AG10803 (cell line): ENCODE results near the gene ELOVL2.

Source experiments
- DNase-seq: peaks from one replicate; pipeline ENCODE4 v3.0.0; 2010; ENCODE audit warnings: low read depth
- H3K4me3 ChIP-seq: 2 replicates; pipeline ENCODE4 v1.5.1; 2011; ENCODE audit warnings: mild to moderate bottlenecking, low read length, control low read depth
- TF ChIP-seq, protein P1 (sequence below): conservative IDR thresholded peaks from 2 replicates; pipeline ENCODE4 v1.5.1; 2011; ENCODE audit warnings: mild to moderate bottlenecking, low read length, control low read depth, inconsistent platforms

The ELOVL2 gene

DNA sequence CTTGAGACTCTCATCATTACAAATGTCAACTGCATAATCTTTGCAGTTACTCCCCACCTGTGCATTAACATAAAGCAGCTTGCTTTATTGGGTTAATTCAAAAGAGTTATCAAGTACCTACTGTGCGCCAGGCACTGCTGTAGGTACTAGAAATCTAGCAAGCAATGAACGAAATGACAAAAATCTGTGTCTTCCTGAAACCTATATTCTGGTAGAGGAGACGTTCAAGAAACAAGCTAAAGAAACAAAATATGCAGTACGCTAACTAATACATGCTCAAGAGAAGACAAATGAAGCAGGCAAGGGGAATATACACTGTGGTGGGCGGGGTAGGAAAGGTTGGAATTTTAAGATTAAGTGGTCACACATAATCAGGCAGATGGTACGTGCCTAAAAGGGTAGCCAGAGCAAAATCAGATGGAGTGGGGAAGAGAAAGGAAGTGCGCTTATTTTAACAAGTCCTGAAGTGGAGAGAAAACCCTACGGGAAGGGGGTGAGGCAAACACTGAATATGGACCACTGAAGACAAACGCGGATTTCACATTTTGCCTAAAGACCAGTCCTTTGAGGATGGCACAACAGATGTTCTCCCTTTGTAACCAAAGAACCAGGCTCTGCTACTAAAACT is 1.2 kb downstream of the ELOVL2 start:
- no peak overlapping the region for H3K4me3 ChIP-seq
- TF ChIP-seq, protein P1, sequence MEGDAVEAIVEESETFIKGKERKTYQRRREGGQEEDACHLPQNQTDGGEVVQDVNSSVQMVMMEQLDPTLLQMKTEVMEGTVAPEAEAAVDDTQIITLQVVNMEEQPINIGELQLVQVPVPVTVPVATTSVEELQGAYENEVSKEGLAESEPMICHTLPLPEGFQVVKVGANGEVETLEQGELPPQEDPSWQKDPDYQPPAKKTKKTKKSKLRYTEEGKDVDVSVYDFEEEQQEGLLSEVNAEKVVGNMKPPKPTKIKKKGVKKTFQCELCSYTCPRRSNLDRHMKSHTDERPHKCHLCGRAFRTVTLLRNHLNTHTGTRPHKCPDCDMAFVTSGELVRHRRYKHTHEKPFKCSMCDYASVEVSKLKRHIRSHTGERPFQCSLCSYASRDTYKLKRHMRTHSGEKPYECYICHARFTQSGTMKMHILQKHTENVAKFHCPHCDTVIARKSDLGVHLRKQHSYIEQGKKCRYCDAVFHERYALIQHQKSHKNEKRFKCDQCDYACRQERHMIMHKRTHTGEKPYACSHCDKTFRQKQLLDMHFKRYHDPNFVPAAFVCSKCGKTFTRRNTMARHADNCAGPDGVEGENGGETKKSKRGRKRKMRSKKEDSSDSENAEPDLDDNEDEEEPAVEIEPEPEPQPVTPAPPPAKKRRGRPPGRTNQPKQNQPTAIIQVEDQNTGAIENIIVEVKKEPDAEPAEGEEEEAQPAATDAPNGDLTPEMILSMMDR: no peak
- no peak for DNase-seq

DNA sequence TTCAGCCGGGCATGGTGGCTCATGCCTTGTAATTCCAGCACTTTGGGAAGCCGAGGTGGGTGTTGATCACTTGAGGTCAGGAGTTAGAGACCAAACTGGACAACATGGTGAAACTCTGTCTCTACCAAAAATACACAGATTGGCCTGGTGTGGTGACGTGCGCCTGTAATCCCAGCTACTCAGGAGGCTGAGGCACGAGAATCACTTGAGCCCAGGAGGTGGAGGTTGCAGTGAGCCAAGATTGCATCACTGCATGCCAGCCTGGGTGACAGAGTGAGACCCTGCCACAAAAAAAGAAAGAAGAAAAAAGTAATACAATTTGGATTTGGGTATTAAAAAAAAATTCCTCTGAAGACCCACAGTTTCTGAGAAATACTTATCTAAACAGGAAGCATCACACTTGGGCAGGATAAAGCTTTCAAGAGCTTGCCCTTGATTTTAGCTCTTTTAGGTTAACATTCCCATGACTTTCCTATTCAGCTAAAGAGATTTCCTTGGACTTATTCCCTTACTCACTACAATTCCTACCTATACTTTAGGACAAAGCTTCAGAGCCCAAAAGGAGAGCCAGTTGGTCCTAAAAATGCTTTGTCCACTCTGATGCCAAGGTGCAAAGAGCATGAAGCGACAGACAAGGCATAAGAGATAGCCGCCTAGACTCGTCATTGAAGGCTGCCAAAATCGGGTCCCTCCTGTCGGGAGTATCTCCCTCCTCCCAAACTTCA is 1.9 kb downstream of the ELOVL2 start:
- H3K4me3 ChIP-seq: no peak overlapping the region
- DNase-seq: no peak
- TF ChIP-seq, protein P1: no peak

DNA sequence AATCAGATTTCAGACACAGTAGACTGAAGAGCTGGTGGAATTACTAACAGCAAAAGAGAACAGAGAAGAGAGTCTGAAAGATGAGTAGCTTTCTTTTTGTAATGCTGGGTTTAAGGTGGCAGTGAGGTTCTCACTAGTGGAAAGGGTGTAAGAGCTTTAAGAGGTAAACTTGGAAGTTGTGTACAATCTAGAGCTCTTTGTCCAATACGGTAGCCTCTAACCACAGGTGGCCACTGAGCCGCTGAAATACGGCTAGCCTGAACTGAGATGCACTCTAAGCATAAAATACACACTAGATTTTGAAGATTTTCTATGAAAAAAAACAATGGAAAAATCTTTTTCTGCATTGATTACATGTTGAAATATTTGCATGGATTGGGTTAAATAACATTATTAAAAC is 4.0 kb downstream of the ELOVL2 start:
- TF ChIP-seq, protein P1: no peak
- no peak for DNase-seq
- H3K4me3 ChIP-seq: no peak overlapping the region

DNA sequence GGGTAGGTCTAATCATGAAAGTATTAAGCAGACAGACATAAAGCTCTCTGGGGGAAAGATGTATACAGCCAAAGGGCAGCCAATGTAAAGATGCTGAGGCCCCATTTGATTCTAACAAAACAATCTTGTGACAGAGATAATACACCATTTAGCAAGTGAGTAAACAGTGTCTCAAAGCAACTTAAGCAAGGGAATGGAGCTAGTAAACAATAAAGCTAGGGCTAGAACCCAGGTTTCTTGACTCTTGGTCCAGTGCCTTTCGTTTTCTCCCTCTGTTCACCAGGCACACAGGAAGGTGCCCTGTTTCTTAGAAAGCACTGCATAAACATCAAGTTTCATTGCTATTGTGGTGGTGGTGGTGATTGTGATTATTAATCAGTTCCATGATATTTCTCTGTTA is 5.1 kb downstream of the ELOVL2 start:
- DNase-seq: no peak
- H3K4me3 ChIP-seq: no peak overlapping the region
- TF ChIP-seq, protein P1: no peak

DNA sequence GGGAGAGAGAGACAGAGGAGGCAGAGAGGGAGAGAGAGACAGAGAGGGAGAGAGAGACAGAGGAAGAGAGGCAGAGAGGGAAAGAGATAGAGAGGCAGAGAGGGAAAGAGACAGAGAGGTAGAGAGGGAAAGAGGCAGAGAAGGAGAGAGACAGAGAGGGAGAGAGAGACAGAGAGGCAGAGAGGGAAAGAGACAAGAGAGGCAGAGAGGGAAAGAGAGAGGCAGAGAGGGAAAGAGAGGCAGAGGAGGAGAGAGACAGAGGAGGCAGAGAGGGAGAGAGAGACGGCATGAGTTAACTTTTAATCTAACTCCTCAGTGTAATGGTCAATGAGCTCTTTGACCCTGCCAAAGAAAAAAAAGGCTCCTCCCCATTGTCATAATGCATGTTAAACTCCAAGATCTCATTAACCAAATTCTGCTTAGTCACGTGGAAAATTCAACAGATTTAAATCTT is 7.1 kb downstream of the ELOVL2 start:
- no peak for DNase-seq
- H3K4me3 ChIP-seq: no peak overlapping the region
- TF ChIP-seq, protein P1: no peak

DNA sequence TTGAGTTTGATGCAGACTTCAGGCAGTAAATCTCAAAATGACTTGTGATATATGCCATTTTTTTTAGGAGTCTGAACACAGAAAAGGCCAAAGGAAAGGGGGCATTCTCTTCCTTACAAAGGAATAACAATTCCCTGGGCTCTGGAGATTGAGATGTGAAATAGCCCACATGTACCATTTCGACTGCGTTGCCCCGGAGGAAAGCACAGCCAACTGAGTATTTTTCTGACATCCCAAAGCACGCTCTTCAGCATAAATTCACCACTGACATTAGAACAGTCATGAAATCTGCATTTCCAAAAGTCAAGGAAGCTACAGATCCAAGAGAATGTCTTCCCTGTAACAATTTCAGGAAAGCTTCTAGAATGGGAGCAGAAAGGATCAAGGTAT is 7.8 kb downstream of the ELOVL2 start:
- no peak overlapping the region for H3K4me3 ChIP-seq
- TF ChIP-seq, protein P1: no peak
- no peak for DNase-seq

DNA sequence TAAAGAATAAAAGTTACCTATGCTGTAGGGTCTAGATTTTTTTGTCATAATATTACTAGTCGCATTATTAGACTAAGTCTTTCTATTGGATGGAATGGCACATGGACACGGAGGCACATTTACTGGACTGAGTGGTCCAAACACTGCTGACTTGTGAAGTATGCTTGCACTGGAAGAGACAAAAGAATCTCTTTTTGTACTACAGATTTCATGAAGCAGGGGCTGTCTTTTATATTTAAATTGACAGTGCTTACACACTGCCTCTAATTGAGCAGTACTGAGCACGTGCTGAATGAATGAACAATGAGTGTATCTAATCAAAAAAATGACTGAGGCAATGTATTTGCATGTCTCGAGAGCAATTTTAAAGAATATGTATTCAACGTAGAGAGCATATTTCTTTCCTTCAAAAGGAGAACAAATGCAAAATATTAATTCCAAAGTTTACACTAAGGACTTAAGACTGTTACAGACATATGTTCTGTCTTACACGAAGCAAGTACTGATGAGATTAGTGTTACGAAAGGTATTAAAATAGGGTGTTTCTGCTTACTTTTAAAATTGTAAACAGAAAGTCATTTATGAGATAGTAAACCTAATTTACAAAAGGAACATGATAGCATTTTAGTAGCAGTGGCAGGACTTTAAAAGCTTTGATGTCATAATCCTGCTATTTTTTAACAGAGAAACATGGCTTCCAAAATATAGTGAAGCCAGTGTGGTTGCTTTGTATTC is 8.3 kb downstream of the ELOVL2 start:
- TF ChIP-seq, protein P1: no peak

More for the DNA sequence above, 8.3 kb downstream of the ELOVL2 start:
- DNase-seq: no peak
- no peak overlapping the region for H3K4me3 ChIP-seq
